Fibroblast of the aortic adventitia (primary cell): Measurements from ENCODE around the gene ILKAP. TPM values are rescaled to one million over a fixed set of nuclear protein-coding genes. Genes with fewer than 3 reads are reported as not detected.

Experiments
- DNase-seq: peaks from one replicate; pipeline ENCODE4 v3.0.0-alpha.2; 2010; ENCODE audit warnings: low read depth
- H3K4me3 ChIP-seq: 2 replicates; pipeline ENCODE4 v1.5.1; 2011; ENCODE audit warnings: low read depth, mild to moderate bottlenecking, control low read depth, low read length, moderate library complexity
- CTCF ChIP-seq: IDR thresholded peaks from 2 replicates; pipeline ENCODE4 v1.5.1; 2011; ENCODE audit warnings: mild to moderate bottlenecking, low read length, control low read depth, inconsistent platforms; ENCODE audit not compliant: insufficient read depth
- total RNA-seq: library from RNA; depleted of rRNA; stranded (reverse); fragments of >200 nt; gene quantifications from 2 replicates; pipeline ENCODE4 v1.2.3, GENCODE V29; 2012; ENCODE audit warnings: low replicate concordance

The ILKAP gene
- total RNA-seq, 1 donor, result 19.0 TPM

GRCh38 chr2:238125127-238125885 is 78.2 kb downstream of the ILKAP start:
- TF ChIP-seq CTCF, result no peak
- H3K4me3 ChIP-seq, result no peak overlapping the region
- DNase-seq, result no peak

- H3K4me3 ChIP-seq, result no peak overlapping the region
- no peak for DNase-seq
- TF ChIP-seq CTCF, result no peak
Observed at GRCh38 chr2:238124488-238125126, 78.9 kb downstream of the ILKAP start.

GRCh38 chr2:238123991-238124470 is 79.5 kb downstream of the ILKAP start:
- no peak for TF ChIP-seq CTCF

GRCh38 chr2:238123218-238123971 is 80.1 kb downstream of the ILKAP start:
- no peak for TF ChIP-seq CTCF
- H3K4me3 ChIP-seq, result no peak overlapping the region
- DNase-seq, result no peak

More at GRCh38 chr2:238123991-238124470, 79.5 kb downstream of the ILKAP start:
- no peak for DNase-seq
- H3K4me3 ChIP-seq, result no peak overlapping the region

- TF ChIP-seq CTCF, result no peak
- no peak for DNase-seq
- no peak overlapping the region for H3K4me3 ChIP-seq
Observed at GRCh38 chr2:238122287-238123217, 80.9 kb downstream of the ILKAP start.
